Right cardiac atrium (tissue), 5 donors: ENCODE data around the gene DIS3L2. TPM values are rescaled to one million over a fixed set of nuclear protein-coding genes. Genes with fewer than 3 reads are reported as not detected.

Experiments
- ATAC-seq, 2 donors: fragments of 200-7000 bp; cut with Tn5 transposase; one replicate each; pipeline versions ENCODE4 v1.8.0 to v1.9.1; 2020; ENCODE audit warnings: moderate library complexity in 2 of 2, mild to moderate bottlenecking in 1 of 2
- DNase-seq, 3 donors: peaks; one replicate each; pipeline ENCODE4 v3.0.0-alpha.2; 2020
- H3K27ac ChIP-seq: one replicate; pipeline ENCODE4 v1.5.1; 2013; ENCODE audit warnings: mild to moderate bottlenecking, low read length, control low read depth, moderate library complexity
- H3K27me3 ChIP-seq: one replicate; pipeline ENCODE4 v1.6.1; 2013; ENCODE audit not compliant: control insufficient read depth, insufficient read depth
- H3K4me1 ChIP-seq: one replicate; pipeline ENCODE4 v1.6.1; 2013; ENCODE audit warnings: low read length; ENCODE audit not compliant: control insufficient read depth, insufficient read depth
- H3K4me3 ChIP-seq: one replicate; pipeline ENCODE4 v1.5.1; 2013; ENCODE audit warnings: low read length, control low read depth
- H3K9me3 ChIP-seq: one replicate; pipeline ENCODE4 v1.6.1; 2013; ENCODE audit warnings: low read length; ENCODE audit not compliant: control insufficient read depth
- WGBS: extraction: QIAGEN DNeasy Blood & Tissue Kit; methylation state at CpG from one replicate; pipeline ENCODE4 v1.1.7; 2013; 5-methylcytosine and 5-hydroxymethylcytosine counted together
- intact Hi-C, 4 donors: fragments of 100-400 bp; cut with DNase I; formaldehyde crosslinking; loops; one replicate each; pipeline versions ENCODE4 v1.11.0 to v1.14.0; 2022 to 2023
- polyA plus RNA-seq: library from polyadenylated mRNA; stranded (reverse); fragments of 200-250 nt; gene quantifications from one replicate; pipeline ENCODE4 v1.2.3, GENCODE V29; 2013
- total RNA-seq, 4 donors: library from RNA; stranded (reverse); fragmentation: NEBNext Ultra II Directional; extraction: Animal tissue kit (Norgen Biotek cat#: 25700); gene quantifications; one replicate each; pipeline ENCODE4 v1.2.1, GENCODE V29; 2021
- donor health status: healthy with polysubstance abuse.
- donor health status: DM: no; HTN: yes; CAD: no.
- donor health status: DM: no; HTN: no; CAD: no.
- donor health status: DM: no; HTN: yes; CAD: no; lungs with severe emphysema.
- donor health status: DM: yes; HTN: yes; CAD: no.

The DIS3L2 gene
- total and polyA plus RNA-seq, 5 donors: 11.0 to 25.4 (median 20.5) TPM

GRCh38 chr2:231991664-231992063 lies 30.2 kb downstream of the DIS3L2 start:
- Histone ChIP-seq H3K9me3 (no peaks in the 10 kb centered on the region), H3K4me1 (peaks cover 3% of the 10 kb centered on the region), H3K27me3 (no peaks in the 10 kb centered on the region), H3K27ac (no peak overlapping the region), H3K4me3 (no peak overlapping the region)
- intact Hi-C loops: no loop called here
- ATAC-seq: peak in 1 of 2 donors; percentile 20
- DNase-seq: no peak
- 67% methylated on average over 3 of the region's 3 CpGs for WGBS

- Histone ChIP-seq H3K4me1 (peaks cover 5% of the 10 kb centered on the region), H3K27ac (no peak overlapping the region), H3K27me3 (no peaks in the 10 kb centered on the region), H3K9me3 (no peaks in the 10 kb centered on the region), H3K4me3 (no peak overlapping the region)
- no peak for ATAC-seq
- WGBS: 70% methylated on average over 5 of the region's 5 CpGs
- DNase-seq: no peak
- intact Hi-C loops: no loop called here
Observed at GRCh38 chr2:231992888-231993287, 31.4 kb downstream of the DIS3L2 start.

- no peaks in the 10 kb centered on the region for H3K27me3 ChIP-seq
- no peak overlapping the region for H3K4me3 ChIP-seq
- H3K9me3 ChIP-seq: no peaks in the 10 kb centered on the region
- DNase-seq: no peak
- intact Hi-C loops: no loop called here
- 90% methylated on average over 2 of the region's 2 CpGs for WGBS
- peaks cover 5% of the 10 kb centered on the region for H3K4me1 ChIP-seq
- no peak overlapping the region for H3K27ac ChIP-seq
- peak; percentile 29 to 48 for ATAC-seq
Observed at GRCh38 chr2:231996797-231997540, 35.5 kb downstream of the DIS3L2 start.

- intact Hi-C loops: no loop called here
- Histone ChIP-seq H3K27ac (no peak overlapping the region), H3K4me3 (no peak overlapping the region), H3K9me3 (no peaks in the 10 kb centered on the region), H3K27me3 (no peaks in the 10 kb centered on the region), H3K4me1 (peaks cover 5% of the 10 kb centered on the region)
- ATAC-seq (peak; percentile 32 to 48), DNase-seq (no peak)
Observed at GRCh38 chr2:231998046-231998445, 36.5 kb downstream of the DIS3L2 start.

GRCh38 chr2:232000439-232000838 lies 38.9 kb downstream of the DIS3L2 start:
- no peak overlapping the region for H3K4me3 ChIP-seq
- DNase-seq (no peak), ATAC-seq (no peak)
- 93% methylated on average over 2 of the region's 2 CpGs for WGBS
- no peaks in the 10 kb centered on the region for H3K27me3 ChIP-seq
- H3K27ac ChIP-seq: no peak overlapping the region
- intact Hi-C loops: no loop called here
- peaks cover 5% of the 10 kb centered on the region for H3K4me1 ChIP-seq
- no peaks in the 10 kb centered on the region for H3K9me3 ChIP-seq

GRCh38 chr2:232001073-232001472 lies 39.6 kb downstream of the DIS3L2 start:
- no peaks in the 10 kb centered on the region for H3K9me3 ChIP-seq
- H3K4me1 ChIP-seq: peaks cover 2% of the 10 kb centered on the region
- no peak overlapping the region for H3K27ac ChIP-seq
- ATAC-seq (no peak), DNase-seq (no peak)
- H3K4me3 ChIP-seq: no peak overlapping the region
- intact Hi-C loops: no loop called here
- H3K27me3 ChIP-seq: no peaks in the 10 kb centered on the region
- WGBS: 92% methylated on average over 1 of the region's 1 CpG

- no peak for DNase-seq
- Histone ChIP-seq H3K4me3 (no peak overlapping the region), H3K27me3 (no peaks in the 10 kb centered on the region), H3K9me3 (no peaks in the 10 kb centered on the region), H3K27ac (no peak overlapping the region), H3K4me1 (no peaks in the 10 kb centered on the region)
- ATAC-seq: no peak
- 97% methylated on average over 3 of the region's 3 CpGs for WGBS
- intact Hi-C loops: no loop called here
Observed at GRCh38 chr2:232006253-232006652, 44.7 kb downstream of the DIS3L2 start.

- Histone ChIP-seq H3K9me3 (no peaks in the 10 kb centered on the region), H3K27me3 (no peaks in the 10 kb centered on the region), H3K4me3 (no peak overlapping the region), H3K27ac (no peak overlapping the region), H3K4me1 (peaks cover 2% of the 10 kb centered on the region)
- intact Hi-C loops: no loop called here
- 95% methylated on average over 4 of the region's 4 CpGs for WGBS
- ATAC-seq (no peak), DNase-seq (no peak)
Observed at GRCh38 chr2:232008907-232009638, 47.6 kb downstream of the DIS3L2 start.

GRCh38 chr2:232009639-232010274 lies 48.2 kb downstream of the DIS3L2 start:
- DNase-seq (no peak), ATAC-seq (no peak)
- peaks cover 2% of the 10 kb centered on the region for H3K4me1 ChIP-seq
- H3K4me3 ChIP-seq: no peak overlapping the region
- 78% methylated on average over 4 of the region's 4 CpGs for WGBS
- no peaks in the 10 kb centered on the region for H3K9me3 ChIP-seq
- no peak overlapping the region for H3K27ac ChIP-seq
- H3K27me3 ChIP-seq: no peaks in the 10 kb centered on the region
- intact Hi-C loops: no loop called here

- H3K4me3 ChIP-seq: no peak overlapping the region
- no peaks in the 10 kb centered on the region for H3K27me3 ChIP-seq
- DNase-seq (no peak), ATAC-seq (no peak)
- H3K27ac ChIP-seq: no peak overlapping the region
- intact Hi-C loops: no loop called here
- 60% methylated on average over 3 of the region's 3 CpGs for WGBS
- H3K4me1 ChIP-seq: peaks cover 2% of the 10 kb centered on the region
- no peaks in the 10 kb centered on the region for H3K9me3 ChIP-seq
Observed at GRCh38 chr2:232013701-232014353, 52.3 kb downstream of the DIS3L2 start.

- Histone ChIP-seq H3K9me3 (no peaks in the 10 kb centered on the region), H3K27ac (no peak overlapping the region), H3K4me1 (peaks cover 2% of the 10 kb centered on the region), H3K4me3 (no peak overlapping the region), H3K27me3 (no peaks in the 10 kb centered on the region)
- 95% methylated on average over 4 of the region's 4 CpGs for WGBS
- DNase-seq: no peak
- no peak for ATAC-seq
- intact Hi-C loops: loop anchor here in 1 of 4 donors (5.0 kb wide), 1 partner anchor 53 kb away; no protein-coding TSS in a partner anchor
Observed at GRCh38 chr2:232014681-232015080, 53.2 kb downstream of the DIS3L2 start.
